HG02885 (cell line): ENCODE results near the gene ZNF264.
"Not testable (repeated sequence)": the region's sequence is repeated elsewhere in the genome, so short reads cannot be mapped to it uniquely, and the experiment has no call there.

Source experiments
- ATAC-seq: cut with Tn5 transposase; IDR thresholded peaks from one replicate; pipeline ENCODE4 v1.9.1; 2021; ENCODE audit warnings: mild to moderate bottlenecking; ENCODE audit not compliant: unreplicated experiment, poor library complexity

ZNF264 gene

DNA sequence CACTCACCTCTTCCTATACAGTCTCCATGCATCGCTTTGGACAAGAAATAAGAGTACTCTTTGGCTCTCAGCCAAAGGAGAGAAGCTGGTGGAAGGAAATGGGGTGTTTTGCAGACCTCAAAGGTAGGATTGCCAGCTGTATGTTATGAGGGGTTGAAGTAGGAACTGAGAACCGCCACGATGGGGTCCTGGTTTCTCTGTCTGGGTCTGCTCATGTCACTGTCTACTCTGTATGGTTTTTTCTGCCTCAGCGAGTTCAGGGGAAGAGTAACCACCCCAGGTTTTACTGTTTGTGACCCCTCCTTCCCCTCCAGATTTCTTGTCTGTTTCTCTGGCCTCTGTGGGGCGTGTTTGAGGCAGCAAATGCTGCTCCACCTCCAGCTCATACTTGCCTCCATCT is 53.2 kb downstream of the ZNF264 start:
- ATAC-seq, result no peak

DNA sequence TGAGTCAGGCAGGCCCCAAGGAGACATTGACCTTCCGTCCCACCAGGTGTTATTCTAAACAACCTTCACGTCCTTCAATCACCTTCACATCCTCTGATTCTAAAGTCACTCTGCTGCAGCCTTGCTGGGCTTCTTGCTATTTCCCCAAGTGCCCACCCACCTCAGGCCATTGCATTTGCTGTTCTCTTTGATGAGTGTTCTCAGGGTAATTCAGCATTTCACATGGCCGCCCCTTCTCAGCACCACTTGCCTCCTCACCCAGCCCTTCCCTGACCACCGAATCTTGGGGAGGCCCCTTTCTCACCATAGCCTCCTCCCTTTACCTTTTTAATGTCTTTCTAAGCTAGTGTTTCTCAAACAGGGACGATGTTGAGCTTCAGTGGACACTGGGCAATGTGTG is 53.8 kb downstream of the ZNF264 start:
- ATAC-seq, result no peak

GRCh38 chr19:57245959-57246358 is 54.7 kb downstream of the ZNF264 start:
- ATAC-seq, result no peak

GRCh38 chr19:57248646-57249045 is 57.3 kb downstream of the ZNF264 start:
- no peak for ATAC-seq

DNA sequence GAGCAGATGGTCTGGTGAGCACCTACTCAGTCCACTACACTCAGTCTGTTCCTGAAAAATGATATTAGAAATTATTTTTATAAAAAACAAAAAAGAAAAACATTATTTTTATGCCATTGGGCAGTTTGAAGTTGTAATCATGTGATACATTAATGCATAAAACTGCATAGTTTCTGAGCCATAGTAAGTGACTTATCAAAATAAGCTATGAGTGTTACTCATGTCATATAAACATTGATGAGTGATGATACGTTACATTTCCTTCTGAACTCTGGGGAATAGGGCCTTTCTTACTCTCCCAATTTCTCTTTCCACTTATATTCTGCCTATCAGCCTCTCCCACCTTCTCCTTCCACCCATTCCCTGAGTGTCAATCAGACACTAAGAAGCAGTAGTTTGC is 58.0 kb downstream of the ZNF264 start:
- ATAC-seq, result no peak

DNA sequence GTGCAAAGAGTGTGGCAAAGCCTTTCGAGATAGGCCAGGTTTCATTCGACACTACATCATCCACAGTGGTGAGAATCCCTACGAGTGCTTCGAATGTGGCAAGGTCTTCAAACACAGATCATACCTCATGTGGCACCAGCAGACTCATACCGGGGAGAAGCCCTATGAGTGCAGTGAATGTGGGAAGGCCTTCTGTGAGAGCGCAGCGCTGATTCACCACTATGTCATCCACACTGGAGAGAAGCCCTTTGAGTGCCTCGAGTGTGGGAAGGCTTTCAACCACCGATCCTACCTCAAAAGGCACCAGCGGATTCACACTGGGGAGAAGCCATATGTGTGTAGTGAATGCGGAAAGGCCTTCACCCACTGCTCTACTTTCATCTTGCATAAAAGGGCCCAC is 62.5 kb downstream of the ZNF264 start:
- not testable (repeated sequence) for ATAC-seq

DNA sequence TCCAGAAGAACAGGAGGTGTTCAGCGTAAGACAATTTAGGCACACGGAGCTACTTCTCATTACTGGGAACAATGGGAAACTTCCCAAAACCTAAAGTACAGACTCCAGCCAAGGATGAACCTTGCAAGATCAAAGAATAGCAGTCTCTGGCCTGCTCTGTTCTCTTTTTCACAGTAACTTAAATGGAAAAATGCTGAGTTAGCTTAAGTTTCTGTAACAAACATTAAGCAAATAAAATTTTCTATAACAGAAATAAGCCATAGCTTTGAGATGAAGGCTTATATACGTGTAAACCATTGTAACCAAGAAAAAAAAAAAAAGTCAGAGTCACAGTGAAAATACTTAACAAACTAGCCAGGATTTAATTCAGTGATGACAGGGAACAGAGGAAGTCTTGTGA is 70.7 kb downstream of the ZNF264 start:
- ATAC-seq, result no peak

GRCh38 chr19:57263244-57263741 is 72.0 kb downstream of the ZNF264 start:
- no peak for ATAC-seq

GRCh38 chr19:57267291-57267690 is 76.0 kb downstream of the ZNF264 start:
- ATAC-seq, result no peak

DNA sequence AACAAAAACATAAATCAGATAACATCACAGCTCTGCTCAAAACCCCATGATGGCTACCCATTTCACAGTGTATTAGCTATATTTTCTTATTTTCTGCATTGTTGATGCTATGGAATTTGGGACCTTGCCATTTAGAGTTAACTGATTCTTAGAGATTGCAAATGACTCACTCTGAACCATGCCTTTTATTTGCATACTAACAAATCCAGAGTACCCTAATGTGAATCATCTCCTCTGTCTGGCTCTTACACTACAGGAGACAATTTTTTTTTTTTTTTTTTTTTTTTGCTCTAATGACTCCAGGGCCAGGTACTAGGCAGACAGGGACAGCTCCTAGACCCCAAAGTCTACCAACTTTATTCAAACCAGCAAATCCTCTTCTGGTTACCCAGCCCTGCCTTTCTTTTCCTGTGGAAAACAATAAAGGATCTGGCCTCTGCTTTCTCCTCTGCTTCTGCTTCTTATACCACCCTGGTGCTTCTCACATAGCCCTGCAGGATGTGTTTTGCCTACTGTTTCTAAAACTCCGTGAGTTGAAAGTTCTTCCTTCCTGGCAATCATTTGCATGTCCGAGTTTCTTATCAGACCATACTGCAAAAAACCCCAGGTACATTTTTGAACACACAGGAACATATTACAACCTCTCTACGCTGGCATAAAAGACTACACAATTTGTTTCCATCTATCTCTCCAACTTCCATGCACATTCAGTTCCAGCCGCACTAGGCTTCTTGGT is 78.4 kb downstream of the ZNF264 start:
- no peak for ATAC-seq

- no peak for ATAC-seq
Measured at GRCh38 chr19:57271280-57271679, 80.0 kb downstream of the ZNF264 start.
